Fibroblast of villous mesenchyme (primary cell): ENCODE results near the gene NOCT. TPM values are rescaled to one million over a fixed set of nuclear protein-coding genes. Genes with fewer than 3 reads are reported as not detected.
"Not testable (repeated sequence)": the region's sequence is repeated elsewhere in the genome, so short reads cannot be mapped to it uniquely, and the experiment has no call there.

Experiments
- DNase-seq: peaks from one replicate; pipeline ENCODE4 v3.0.0-alpha.2; 2010; ENCODE audit warnings: low read depth
- H3K4me3 ChIP-seq: 2 replicates; pipeline ENCODE4 v1.5.1; 2011; ENCODE audit warnings: low read depth, mild to moderate bottlenecking, low read length
- total RNA-seq: library from RNA; depleted of rRNA; stranded (reverse); fragments of >200 nt; gene quantifications from 2 replicates; pipeline ENCODE4 v1.2.3, GENCODE V29; 2012
- TF ChIP-seq, protein P1 (sequence below): IDR thresholded peaks from 2 replicates; pipeline ENCODE4 v1.5.1; 2012; ENCODE audit warnings: low read depth, mild to moderate bottlenecking, low read length; ENCODE audit not compliant: insufficient read depth

NOCT gene
- total RNA-seq, 1 donor = 61.7 TPM

DNA sequence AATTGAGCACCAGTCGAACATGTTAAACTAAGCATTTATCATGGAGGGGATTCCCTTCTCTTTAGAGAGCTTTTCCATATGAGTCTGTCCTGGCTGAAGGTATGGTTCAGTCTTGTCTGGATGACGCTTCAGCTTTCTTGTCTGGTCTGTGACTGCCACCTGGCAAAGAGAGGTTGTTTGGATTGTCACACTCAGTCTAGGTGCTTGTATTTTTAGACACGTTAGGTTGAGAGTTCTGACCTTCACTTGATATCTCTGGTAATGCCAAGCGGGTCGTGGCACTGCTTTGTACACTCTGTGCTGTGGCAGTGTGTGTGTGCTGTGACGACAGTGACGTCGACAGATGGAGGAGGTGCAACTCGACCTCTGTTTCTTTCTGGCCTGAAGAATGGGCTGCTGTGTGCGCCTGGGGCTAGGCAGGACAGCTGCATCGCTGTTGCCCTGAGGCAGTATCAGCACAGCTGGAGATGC is 12.6 kb downstream of the NOCT start:
- DNase-seq = no peak
- TF ChIP-seq, protein P1, sequence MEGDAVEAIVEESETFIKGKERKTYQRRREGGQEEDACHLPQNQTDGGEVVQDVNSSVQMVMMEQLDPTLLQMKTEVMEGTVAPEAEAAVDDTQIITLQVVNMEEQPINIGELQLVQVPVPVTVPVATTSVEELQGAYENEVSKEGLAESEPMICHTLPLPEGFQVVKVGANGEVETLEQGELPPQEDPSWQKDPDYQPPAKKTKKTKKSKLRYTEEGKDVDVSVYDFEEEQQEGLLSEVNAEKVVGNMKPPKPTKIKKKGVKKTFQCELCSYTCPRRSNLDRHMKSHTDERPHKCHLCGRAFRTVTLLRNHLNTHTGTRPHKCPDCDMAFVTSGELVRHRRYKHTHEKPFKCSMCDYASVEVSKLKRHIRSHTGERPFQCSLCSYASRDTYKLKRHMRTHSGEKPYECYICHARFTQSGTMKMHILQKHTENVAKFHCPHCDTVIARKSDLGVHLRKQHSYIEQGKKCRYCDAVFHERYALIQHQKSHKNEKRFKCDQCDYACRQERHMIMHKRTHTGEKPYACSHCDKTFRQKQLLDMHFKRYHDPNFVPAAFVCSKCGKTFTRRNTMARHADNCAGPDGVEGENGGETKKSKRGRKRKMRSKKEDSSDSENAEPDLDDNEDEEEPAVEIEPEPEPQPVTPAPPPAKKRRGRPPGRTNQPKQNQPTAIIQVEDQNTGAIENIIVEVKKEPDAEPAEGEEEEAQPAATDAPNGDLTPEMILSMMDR = no peak
- no peak overlapping the region for H3K4me3 ChIP-seq

DNA sequence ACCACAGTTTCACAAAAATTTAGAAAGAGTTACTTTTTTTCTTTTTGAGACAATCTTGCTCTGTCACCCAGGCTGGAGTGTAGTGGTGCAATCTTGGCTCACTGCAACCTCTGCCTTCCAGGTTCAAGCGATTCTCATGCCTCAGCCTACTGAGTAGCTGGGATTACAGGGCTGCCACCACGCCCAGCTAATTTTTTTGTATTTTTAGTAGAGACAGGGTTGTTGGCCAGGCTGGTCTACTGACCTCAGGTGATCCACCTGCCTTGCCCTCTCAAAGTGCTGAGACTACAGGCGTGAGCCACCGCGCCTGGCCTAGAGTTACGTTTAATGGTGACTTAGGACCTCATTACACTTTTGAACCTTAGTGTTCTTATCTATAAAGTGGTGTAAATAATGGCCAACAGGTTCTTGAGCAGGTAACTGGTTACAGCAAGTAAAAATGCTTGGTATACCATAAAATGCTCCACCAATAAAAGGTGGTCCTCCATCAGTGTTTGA is 14.3 kb downstream of the NOCT start:
- H3K4me3 ChIP-seq, DNase-seq: not testable (repeated sequence)

DNA sequence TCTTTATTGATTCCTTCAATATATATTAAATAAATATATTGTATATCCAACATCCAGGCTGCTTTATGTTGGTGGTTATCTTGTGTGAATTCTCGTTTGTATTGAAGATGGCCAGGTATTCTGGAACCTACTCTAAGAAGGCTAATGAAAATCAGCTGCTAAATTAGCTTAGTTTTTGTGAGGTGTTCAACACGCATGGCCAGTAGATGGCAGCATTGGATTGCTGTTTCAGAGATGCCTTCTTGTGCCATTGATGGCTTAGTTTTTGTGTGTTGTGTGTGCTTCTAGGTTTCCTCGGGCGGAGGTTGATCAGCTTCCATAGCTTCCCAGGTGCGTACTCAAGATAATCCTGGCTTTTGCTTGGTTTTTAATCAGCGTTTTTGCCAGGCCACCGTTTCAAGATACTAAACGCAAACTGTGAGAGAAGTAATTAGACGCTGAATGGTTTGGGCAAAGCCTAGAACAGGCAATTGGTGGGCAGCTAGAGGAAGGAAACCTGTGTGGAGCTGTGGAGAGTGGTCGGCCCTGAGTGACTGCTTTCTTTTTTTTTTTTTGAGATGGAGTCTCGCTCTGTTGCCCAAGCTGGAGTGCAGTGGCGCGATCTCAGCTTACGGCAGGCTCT is 15.1 kb downstream of the NOCT start:
- TF ChIP-seq, protein P1 = peak; percentile 81
- DNase-seq = peak; percentile 86
- no peak overlapping the region for H3K4me3 ChIP-seq

DNA sequence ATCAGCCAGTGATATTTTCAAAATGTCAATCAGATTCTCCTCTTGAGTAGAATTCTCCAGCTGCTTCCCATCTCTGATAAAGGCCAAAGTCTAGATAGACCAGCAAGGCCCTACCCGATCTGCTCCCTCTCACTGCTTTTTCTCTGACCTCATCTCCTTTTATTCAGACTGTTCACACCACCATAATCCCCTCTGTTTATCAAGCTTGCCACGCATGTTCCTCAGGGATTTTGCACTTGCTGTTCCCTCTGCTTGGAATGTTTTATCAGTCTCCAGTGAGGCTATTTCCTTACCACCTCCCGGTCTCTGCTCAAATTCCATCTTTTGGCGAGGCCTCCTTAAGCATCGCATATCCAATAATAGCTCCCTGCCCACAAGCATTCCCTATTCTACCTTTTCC is 20.1 kb downstream of the NOCT start:
- H3K4me3 ChIP-seq = no peak overlapping the region
- no peak for DNase-seq
- TF ChIP-seq, protein P1 = no peak

DNA sequence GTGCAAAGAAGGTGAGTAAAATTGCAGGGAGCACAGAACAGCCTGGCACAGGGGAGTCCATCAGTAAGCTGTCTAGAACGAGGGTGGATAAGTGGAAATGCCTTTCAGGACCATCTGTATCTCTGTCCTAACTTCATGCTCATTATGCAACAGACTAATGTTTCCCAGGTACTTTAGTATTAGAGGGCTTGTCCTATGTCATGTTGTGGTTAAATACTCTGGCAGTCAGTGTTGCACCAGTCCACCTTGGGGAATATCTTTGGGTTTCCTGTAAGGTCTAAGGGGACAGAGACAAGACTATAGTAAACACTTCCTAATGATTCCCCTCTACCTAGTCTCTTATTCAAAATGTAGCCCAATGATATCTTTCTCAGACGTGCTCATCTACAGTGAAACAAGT is 21.3 kb downstream of the NOCT start:
- TF ChIP-seq, protein P1 = no peak
- no peak for DNase-seq
- no peak overlapping the region for H3K4me3 ChIP-seq

DNA sequence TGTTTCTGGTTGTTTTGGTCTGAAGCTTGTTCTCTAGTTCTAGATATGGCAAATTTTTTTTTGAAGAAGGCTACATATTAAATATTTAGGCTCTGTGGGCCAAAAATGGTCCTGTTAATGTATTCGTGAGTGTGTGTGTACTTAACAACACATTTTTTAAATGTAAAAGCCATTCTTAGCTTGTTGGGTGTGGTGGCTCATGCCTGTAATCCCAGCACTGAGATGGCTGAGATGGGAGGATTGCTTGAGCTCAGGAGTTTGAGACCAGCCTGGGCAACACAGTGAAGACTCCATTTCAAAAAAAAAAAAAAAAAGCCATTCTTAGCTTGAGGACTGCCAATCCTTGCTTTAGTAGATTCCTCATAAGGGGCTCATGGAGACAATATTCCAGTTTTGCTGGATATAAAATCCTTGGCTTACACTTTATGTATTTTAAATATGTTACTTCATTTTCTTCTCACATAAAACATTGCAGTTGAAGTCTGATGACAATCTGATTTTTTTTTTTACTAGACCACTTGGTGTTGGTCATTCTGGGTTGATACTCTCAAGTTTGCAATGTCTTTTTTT is 23.4 kb downstream of the NOCT start:
- no peak overlapping the region for H3K4me3 ChIP-seq
- TF ChIP-seq, protein P1 = no peak
- DNase-seq = no peak

DNA sequence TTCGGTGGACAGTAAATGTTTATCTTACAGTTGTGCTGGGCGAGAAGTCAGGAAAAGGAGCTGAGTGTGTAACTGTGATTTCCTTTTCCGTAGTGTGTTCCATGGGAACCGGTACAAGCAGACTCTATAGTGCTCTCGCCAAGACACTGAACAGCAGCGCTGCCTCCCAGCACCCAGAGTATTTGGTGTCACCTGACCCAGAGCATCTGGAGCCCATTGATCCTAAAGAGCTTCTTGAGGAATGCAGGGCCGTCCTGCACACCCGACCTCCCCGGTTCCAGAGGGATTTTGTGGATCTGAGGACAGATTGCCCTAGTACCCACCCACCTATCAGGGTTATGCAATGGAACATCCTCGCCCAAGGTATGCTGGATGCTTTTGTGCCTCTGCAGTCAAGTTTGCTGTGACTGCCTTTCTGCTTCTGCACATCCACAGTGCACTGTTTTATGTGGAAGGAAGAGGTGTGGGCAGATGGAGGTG is 27.4 kb downstream of the NOCT start:
- no peak overlapping the region for H3K4me3 ChIP-seq
- TF ChIP-seq, protein P1 = no peak
- peak; percentile 23 for DNase-seq
